ENCODE measurements around the gene DLGAP1. TPM values are rescaled to one million over a fixed set of nuclear protein-coding genes. Genes with fewer than 3 reads are reported as not detected.

DLGAP1 gene
- polyA plus RNA-seq, 6 donors from 2014 or later: 0.32 TPM; not detected in 5

GRCh38 chr18:4267641-4268040, 187.5 kb downstream of the DLGAP1 start:
- no peak overlapping the region for H3K27ac Mint-ChIP-seq
- no peak for ATAC-seq (ENCODE audit: low read depth in 2 of 2)
- no peak overlapping the region for H3K4me3 Mint-ChIP-seq
- no peaks in the 10 kb centered on the region for H3K36me3 Mint-ChIP-seq
- no peaks in the 10 kb centered on the region for H3K27me3 Mint-ChIP-seq
- H3K9me3 Mint-ChIP-seq: peaks cover 0 to 11% (median 0%) of the 10 kb centered on the region in 7 donors
- no peaks in the 10 kb centered on the region for H3K4me1 Mint-ChIP-seq
- DNase-seq: no peak

- Mint-ChIP-seq H3K4me3 (no peak overlapping the region), H3K36me3 (no peaks in the 10 kb centered on the region), H3K27ac (no peak overlapping the region), H3K9me3 (peaks cover 0 to 11% (median 0%) of the 10 kb centered on the region in 7 donors), H3K27me3 (no peaks in the 10 kb centered on the region), H3K4me1 (no peaks in the 10 kb centered on the region)
- DNase-seq: no peak
- ATAC-seq (ENCODE audit: low read depth in 2 of 2): no peak
Observed at GRCh38 chr18:4264347-4264791, 190.7 kb downstream of the DLGAP1 start.

- ATAC-seq (ENCODE audit: low read depth in 2 of 2) (no peak), DNase-seq (no peak)
- H3K27me3 Mint-ChIP-seq: peaks cover 0 to 3% (median 0%) of the 10 kb centered on the region in 3 donors
- no peak overlapping the region for H3K4me3 Mint-ChIP-seq
- H3K36me3 Mint-ChIP-seq: no peaks in the 10 kb centered on the region
- H3K4me1 Mint-ChIP-seq: no peaks in the 10 kb centered on the region
- H3K9me3 Mint-ChIP-seq: peaks cover 0 to 6% (median 0%) of the 10 kb centered on the region in 7 donors
- no peak overlapping the region for H3K27ac Mint-ChIP-seq
Observed at GRCh38 chr18:4260107-4260506, 195.0 kb downstream of the DLGAP1 start.

GRCh38 chr18:4256766-4257417, 198.2 kb downstream of the DLGAP1 start:
- Mint-ChIP-seq H3K27ac (no peak overlapping the region), H3K9me3 (peaks cover 0 to 6% (median 2%) of the 10 kb centered on the region in 7 donors), H3K36me3 (no peaks in the 10 kb centered on the region), H3K27me3 (peaks cover 0 to 3% (median 0%) of the 10 kb centered on the region in 3 donors), H3K4me3 (no peak overlapping the region), H3K4me1 (no peaks in the 10 kb centered on the region)
- no peak for DNase-seq
- no peak for ATAC-seq (ENCODE audit: low read depth in 2 of 2)

- H3K4me1 Mint-ChIP-seq: no peaks in the 10 kb centered on the region
Observed at GRCh38 chr18:4254840-4255239, 200.3 kb downstream of the DLGAP1 start.

GRCh38 chr18:4252829-4253228, 202.3 kb downstream of the DLGAP1 start:
- Mint-ChIP-seq H3K4me3 (no peak overlapping the region), H3K27me3 (peaks cover 0 to 3% (median 0%) of the 10 kb centered on the region in 3 donors), H3K9me3 (peaks cover 0 to 9% (median 6%) of the 10 kb centered on the region in 7 donors), H3K36me3 (no peaks in the 10 kb centered on the region), H3K4me1 (no peaks in the 10 kb centered on the region), H3K27ac (no peak overlapping the region)
- ATAC-seq (ENCODE audit: low read depth in 2 of 2): no peak
- DNase-seq: no peak

More at GRCh38 chr18:4254840-4255239, 200.3 kb downstream of the DLGAP1 start:
- DNase-seq (no peak), ATAC-seq (ENCODE audit: low read depth in 2 of 2) (no peak)
- Mint-ChIP-seq H3K27ac (no peak overlapping the region), H3K27me3 (peaks cover 0 to 3% (median 0%) of the 10 kb centered on the region in 3 donors), H3K4me3 (no peak overlapping the region), H3K9me3 (peaks cover 0 to 6% (median 2%) of the 10 kb centered on the region in 7 donors), H3K36me3 (no peaks in the 10 kb centered on the region)

GRCh38 chr18:4251873-4252272, 203.2 kb downstream of the DLGAP1 start:
- ATAC-seq (ENCODE audit: low read depth in 2 of 2) (no peak), DNase-seq (peak; percentile 2)
- Mint-ChIP-seq H3K27ac (no peak overlapping the region), H3K9me3 (peaks cover 0 to 9% (median 6%) of the 10 kb centered on the region in 7 donors), H3K36me3 (no peaks in the 10 kb centered on the region), H3K27me3 (peaks cover 0 to 3% (median 0%) of the 10 kb centered on the region in 3 donors), H3K4me1 (no peaks in the 10 kb centered on the region), H3K4me3 (no peak overlapping the region)

GRCh38 chr18:4251206-4251605, 203.9 kb downstream of the DLGAP1 start:
- H3K9me3 Mint-ChIP-seq: peaks cover 0 to 11% (median 4%) of the 10 kb centered on the region in 7 donors
- ATAC-seq (ENCODE audit: low read depth in 2 of 2): no peak
- H3K27me3 Mint-ChIP-seq: peaks cover 0 to 3% (median 0%) of the 10 kb centered on the region in 3 donors
- H3K4me3 Mint-ChIP-seq: no peak overlapping the region
- DNase-seq: no peak
- H3K36me3 Mint-ChIP-seq: no peaks in the 10 kb centered on the region
- no peak overlapping the region for H3K27ac Mint-ChIP-seq
- no peaks in the 10 kb centered on the region for H3K4me1 Mint-ChIP-seq

- Mint-ChIP-seq H3K27me3 (no peaks in the 10 kb centered on the region), H3K4me1 (no peaks in the 10 kb centered on the region), H3K4me3 (no peak overlapping the region), H3K27ac (no peak overlapping the region), H3K36me3 (no peaks in the 10 kb centered on the region), H3K9me3 (peaks cover 0 to 11% (median 4%) of the 10 kb centered on the region in 7 donors)
- DNase-seq (no peak), ATAC-seq (ENCODE audit: low read depth in 2 of 2) (no peak)
Observed at GRCh38 chr18:4250141-4250540, 205.0 kb downstream of the DLGAP1 start.

- H3K27me3 Mint-ChIP-seq: no peaks in the 10 kb centered on the region
- H3K36me3 Mint-ChIP-seq: no peaks in the 10 kb centered on the region
- H3K4me1 Mint-ChIP-seq: no peaks in the 10 kb centered on the region
- H3K27ac Mint-ChIP-seq: no peak overlapping the region
- H3K4me3 Mint-ChIP-seq: no peak overlapping the region
- ATAC-seq (ENCODE audit: low read depth in 2 of 2) (no peak), DNase-seq (no peak)
- H3K9me3 Mint-ChIP-seq: peaks cover 0 to 11% (median 2%) of the 10 kb centered on the region in 7 donors
Observed at GRCh38 chr18:4248686-4249085, 206.4 kb downstream of the DLGAP1 start.

GRCh38 chr18:4246374-4246773, 208.7 kb downstream of the DLGAP1 start:
- ATAC-seq (ENCODE audit: low read depth in 2 of 2) (no peak), DNase-seq (no peak)
- Mint-ChIP-seq H3K4me3 (no peak overlapping the region), H3K27me3 (no peaks in the 10 kb centered on the region), H3K27ac (no peak overlapping the region), H3K4me1 (no peaks in the 10 kb centered on the region), H3K36me3 (no peaks in the 10 kb centered on the region), H3K9me3 (peaks cover 0 to 11% (median 0%) of the 10 kb centered on the region in 7 donors)

- ATAC-seq (ENCODE audit: low read depth in 2 of 2): no peak
- no peaks in the 10 kb centered on the region for H3K36me3 Mint-ChIP-seq
- no peak overlapping the region for H3K4me3 Mint-ChIP-seq
- no peaks in the 10 kb centered on the region for H3K27me3 Mint-ChIP-seq
- DNase-seq: no peak
- no peaks in the 10 kb centered on the region for H3K4me1 Mint-ChIP-seq
- H3K9me3 Mint-ChIP-seq: peaks cover 0 to 11% (median 0%) of the 10 kb centered on the region in 7 donors
- H3K27ac Mint-ChIP-seq: no peak overlapping the region
Observed at GRCh38 chr18:4245456-4245855, 209.7 kb downstream of the DLGAP1 start.

- H3K9me3 Mint-ChIP-seq: peaks cover 0 to 5% (median 0%) of the 10 kb centered on the region in 7 donors
- no peaks in the 10 kb centered on the region for H3K27me3 Mint-ChIP-seq
- H3K27ac Mint-ChIP-seq: no peak overlapping the region
- H3K4me3 Mint-ChIP-seq: peak overlapping the region in 2 of 8 donors; percentile 28 to 37
- DNase-seq: no peak
- no peak for ATAC-seq (ENCODE audit: low read depth in 2 of 2)
- H3K36me3 Mint-ChIP-seq: no peaks in the 10 kb centered on the region
- H3K4me1 Mint-ChIP-seq: no peaks in the 10 kb centered on the region
Observed at GRCh38 chr18:4242431-4243161, 212.5 kb downstream of the DLGAP1 start.

GRCh38 chr18:4241090-4241617, 214.0 kb downstream of the DLGAP1 start:
- no peaks in the 10 kb centered on the region for H3K27me3 Mint-ChIP-seq

More at GRCh38 chr18:4241090-4241617, 214.0 kb downstream of the DLGAP1 start:
- no peaks in the 10 kb centered on the region for H3K36me3 Mint-ChIP-seq
- H3K27ac Mint-ChIP-seq: no peak overlapping the region
- ATAC-seq (ENCODE audit: low read depth in 2 of 2) (no peak), DNase-seq (no peak)
- H3K9me3 Mint-ChIP-seq: no peaks in the 10 kb centered on the region
- no peaks in the 10 kb centered on the region for H3K4me1 Mint-ChIP-seq
- no peak overlapping the region for H3K4me3 Mint-ChIP-seq
